Bone marrow (tissue), 2 donors: Measurements from ENCODE around the gene GRID1.

ENCODE experiments used
- DNase-seq, 2 donors: peaks; one replicate each; lab custom pipeline; 2025; lab: John Stamatoyannopoulos, UW

GRID1 gene

DNA sequence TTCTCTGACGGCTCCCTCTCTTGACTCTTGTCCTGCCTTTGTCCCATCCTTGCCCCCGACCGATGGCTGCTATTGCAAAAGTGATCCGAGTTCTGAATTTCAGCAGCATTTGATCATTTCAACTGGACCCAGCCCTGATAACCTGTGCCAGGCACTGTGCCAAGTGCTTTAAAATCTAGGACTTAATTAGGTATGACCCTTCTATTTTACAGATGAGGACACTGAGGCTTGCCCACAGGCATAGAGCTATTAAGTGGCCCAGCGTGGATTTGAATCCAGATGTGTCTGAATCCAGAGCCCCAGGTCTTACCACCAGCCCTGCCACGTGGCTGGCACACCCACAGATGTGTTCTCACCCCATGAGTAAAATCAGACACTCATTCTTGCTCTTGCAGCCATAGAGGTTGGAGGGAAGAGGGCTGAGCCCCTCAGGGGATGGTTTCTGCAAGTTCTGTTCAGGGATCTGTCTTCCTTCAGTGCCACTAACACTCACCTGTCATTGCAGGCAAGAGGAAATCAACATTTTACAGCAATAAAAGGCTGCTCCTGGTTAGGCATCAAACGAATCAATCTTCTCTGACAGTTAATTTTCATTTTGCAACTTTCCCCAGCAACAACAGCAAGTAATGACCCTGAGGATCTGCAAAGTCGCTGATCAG is 101.2 kb downstream of the GRID1 start:
- no peak for DNase-seq

DNA sequence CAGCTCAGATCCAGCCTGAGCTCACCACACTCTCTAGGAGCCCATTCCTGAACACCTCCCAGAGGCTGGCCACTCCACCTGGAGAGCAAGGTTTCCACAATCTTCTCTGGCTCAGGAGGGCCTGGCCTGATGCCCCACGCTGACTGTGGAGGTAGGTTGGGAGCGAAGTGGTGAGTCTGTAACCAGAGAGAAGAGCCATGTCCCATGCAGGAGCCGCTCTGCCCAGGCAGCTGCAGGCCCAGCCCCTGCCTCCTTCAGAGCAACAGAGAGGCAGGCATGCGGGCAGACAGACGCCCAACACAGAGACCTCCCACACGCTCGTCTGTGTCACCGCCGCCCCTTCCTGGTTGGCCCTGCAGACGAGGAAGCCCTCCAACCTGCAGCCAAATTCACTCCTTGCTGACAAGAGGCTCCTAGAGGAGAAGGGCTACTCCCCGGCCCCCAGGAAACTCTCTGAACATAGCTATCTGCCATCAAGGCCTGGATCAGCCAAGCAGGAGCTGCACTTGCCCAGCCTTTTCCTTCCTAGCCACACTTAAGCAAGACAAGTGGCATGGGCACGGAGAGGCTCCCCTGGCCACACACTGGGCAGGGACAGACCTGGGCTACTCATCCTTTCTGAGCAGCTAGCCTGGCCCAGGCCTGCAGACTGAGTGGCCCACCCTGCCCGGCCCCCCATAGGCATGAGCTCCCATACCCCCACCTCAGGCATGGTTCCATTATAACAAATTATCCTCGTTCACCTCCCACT is 101.9 kb downstream of the GRID1 start:
- no peak for DNase-seq

DNA sequence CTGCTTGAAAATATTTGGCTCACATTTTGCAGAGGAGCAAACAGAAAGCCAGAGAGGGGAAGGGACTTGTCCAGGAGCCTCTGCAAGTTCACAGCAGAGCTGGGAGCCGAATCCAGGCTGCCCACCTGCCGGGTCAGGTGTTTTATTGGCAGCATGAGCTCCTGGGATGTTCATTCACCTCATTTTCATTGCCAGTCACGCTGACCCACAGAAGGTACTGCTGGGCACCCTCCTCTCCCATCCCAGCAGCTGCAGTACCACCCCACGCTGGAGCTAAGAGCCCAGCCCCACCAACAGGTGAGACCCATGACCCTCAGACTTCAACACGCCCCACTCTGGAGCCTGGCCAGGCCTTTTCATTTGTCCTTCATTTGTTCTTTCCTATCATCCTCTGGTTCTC is 102.7 kb downstream of the GRID1 start:
- no peak for DNase-seq

DNA sequence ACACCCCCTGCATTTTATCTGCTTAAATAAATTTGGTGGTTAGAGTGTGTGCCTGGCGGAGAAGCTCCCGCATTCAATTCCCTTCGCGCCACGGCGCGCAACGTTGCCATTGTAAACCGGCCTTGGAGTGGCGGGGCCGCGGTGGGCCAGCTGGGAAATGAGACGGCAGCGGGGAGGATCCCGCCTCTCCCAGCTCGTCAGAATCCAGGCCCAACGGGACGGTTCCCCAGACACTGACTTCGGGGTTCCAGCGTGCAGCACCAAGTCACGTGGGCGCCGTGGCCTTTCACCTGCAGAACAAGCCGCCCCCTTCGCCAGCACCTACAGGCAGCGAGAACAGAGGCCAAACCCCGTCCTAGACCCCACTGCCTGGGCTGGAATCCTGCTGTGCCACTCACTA is 103.4 kb downstream of the GRID1 start:
- DNase-seq: no peak

DNA sequence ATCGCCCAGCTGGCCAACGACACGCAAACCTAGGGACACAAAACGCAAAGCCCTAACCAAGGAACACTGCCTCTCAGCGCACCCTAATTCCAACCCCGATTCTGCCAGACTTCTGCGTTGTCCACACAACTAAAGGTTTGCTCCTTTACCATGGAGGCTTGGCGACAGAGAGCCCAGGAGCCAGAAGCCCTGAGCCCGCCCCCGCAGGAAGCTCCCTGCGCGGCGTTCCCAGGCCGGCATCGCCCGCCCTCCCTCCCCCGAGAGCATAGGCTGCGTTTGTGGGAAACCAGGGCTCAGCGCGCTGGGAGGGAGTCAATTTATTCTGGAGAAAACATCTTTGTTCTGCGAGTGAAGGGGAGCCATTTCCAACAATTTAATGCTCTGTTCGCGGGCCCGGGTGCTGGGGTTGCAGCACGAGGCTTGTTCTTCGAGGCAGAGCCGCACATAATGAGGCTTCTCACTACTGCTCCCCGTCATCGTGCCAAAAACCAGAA is 103.9 kb downstream of the GRID1 start:
- no peak for DNase-seq

DNA sequence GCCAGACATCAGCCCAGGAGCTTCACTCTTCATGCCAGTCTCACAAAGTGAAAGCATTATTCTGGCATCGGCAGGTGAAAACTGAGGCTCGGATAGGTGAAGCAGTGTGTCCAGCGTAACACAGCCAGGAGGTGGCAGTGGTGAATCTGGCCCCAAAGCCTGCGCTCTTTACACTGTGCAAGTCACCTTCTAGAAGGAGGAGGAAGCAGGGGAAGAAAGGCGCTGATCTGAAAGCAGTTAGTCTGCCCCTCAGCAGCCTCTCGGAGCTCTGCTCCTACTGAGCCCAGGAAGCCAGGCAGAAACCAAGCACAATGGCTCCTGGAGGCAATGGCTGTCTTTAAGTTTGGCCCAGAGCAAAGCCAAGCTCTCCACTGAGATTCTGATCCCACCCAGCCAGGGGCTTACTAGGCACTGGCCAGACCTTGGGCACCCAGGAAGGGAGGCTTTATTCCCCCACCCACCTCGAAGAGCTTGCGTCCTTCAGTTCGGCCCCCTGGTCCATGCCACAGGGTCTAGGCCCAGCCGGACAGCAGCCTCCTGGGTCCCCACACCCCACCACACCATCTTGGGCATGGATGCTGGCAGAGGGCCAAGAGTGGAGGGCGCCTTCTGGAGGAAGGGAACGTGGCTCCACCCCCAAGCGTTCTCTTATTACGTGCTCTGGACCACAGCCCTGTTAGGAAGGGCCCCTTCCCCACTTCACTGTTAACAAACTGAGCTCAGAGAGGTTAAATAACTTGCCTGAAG is 104.5 kb downstream of the GRID1 start:
- no peak for DNase-seq

DNA sequence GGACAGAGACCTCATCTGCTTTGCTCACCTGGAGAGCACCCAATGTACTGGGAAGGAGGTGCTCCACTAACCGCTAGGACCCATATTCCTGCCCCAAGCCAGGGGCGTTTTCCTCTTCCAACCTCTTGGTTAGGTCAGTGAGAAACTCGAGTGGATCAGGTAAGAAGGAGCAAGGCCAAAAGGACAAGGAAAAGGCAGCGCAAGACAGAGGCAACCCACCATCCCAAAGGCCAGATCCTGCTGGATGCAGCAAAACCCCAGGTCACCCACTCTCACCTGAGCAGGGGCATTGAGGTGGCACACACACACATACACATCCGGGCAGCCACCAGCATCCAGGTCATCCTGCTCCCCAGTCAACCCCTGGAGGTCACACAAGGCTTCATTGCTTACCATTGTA is 105.1 kb downstream of the GRID1 start:
- DNase-seq: no peak

DNA sequence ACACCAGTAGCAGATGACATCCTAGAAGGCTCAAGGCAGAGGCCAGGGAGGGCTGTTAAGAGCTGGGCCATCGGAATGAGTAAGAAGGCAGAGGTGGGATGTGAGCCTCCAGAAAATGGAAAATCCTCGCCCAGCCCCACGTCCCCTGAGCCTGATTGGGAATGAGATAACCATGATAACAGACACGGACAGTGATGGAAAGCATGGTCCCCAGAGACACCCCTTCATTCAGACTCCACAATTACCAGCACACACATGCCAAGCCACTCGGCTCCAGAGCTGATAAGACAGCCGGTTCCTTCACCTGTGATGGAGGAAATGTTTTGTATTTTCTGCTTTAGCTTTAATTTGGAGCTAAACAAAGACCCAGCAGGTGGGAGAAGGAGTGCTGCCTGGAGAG is 106.0 kb downstream of the GRID1 start:
- no peak for DNase-seq

DNA sequence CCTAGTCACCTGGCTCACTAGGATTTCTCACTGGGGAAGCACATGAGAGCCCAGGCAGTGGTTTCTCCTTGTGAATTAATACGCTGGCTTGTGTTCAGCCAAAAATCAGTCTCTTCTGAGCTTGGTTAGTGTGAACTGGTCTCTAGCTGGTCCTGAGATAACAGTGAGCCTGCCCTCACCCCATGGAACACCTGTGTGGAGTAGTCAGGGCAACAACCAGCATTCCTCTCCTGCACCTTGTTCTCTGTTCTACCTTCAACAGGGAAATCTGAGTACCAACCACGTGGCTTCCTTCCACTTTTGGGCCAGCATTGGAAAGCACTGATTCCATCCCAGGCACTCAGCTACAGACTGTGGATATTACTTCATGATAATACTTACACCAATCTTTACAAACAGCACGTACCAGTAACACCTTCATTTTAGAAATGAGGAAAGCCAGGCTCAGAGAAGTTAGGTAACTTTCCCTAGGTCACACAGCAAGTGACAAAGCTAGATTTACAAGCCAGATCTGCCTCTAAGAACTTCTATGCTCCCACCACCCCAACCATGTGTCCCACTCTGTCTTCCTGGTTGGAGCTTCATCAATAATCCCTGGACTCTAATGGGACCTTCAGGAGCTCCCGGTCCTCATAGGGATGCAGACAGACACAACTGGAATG is 106.6 kb downstream of the GRID1 start:
- DNase-seq: no peak

DNA sequence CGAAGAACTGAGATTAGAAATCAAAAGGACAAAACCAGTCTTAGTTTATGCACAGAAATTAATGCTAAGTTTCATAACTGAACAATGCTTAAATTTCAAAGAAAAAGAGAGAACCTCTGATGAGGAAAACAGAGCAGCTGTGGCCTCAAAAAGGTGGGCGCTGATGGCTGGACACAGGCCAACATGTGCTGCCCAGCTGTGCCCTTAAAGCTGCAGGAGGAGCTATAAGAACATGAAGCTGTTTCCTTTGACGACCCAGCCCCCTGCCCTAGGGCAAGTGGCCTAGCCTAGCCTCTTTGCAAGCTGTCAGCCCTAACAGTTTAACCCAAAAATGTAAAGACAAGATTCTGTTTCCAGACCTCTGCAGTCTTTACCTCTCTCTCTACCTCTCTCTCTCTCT is 107.7 kb downstream of the GRID1 start:
- no peak for DNase-seq

DNA sequence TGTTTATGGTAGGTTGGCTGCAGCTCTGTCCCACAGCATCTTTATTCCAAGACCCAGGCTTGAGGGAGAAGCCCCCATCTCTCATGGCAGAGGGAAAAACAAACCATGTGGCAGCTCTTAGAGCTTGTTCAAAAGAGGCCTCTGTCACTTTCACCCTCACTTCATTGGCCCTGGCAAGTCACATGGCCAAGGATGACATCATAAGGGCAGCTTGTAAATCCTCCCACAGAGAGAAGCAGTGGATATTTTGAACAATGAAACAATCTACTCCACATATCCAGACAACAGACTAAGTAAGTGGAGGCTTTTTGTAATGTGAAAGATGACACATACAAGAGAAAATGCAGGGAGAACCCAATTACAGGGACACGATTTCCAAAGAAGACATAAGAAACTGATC is 108.1 kb downstream of the GRID1 start:
- no peak for DNase-seq

DNA sequence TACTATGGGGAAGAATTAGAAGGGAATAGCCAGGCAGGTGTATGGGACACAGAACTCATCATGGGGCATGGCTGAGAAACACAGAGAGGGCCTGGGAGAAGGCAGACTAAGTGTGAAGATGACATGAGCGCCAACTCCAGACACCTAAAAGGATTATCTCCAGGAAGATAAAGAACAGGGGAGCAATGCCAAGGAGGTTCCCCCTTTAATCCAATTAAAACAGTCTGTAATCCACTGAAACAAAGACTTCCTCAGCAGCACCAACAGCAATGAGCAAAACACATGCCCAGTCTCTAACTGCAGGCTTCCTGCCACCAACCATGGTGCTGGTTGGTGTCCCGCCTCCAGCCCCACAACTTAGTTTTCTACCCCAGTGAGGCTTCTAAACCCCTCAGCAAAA is 108.9 kb downstream of the GRID1 start:
- DNase-seq: no peak

DNA sequence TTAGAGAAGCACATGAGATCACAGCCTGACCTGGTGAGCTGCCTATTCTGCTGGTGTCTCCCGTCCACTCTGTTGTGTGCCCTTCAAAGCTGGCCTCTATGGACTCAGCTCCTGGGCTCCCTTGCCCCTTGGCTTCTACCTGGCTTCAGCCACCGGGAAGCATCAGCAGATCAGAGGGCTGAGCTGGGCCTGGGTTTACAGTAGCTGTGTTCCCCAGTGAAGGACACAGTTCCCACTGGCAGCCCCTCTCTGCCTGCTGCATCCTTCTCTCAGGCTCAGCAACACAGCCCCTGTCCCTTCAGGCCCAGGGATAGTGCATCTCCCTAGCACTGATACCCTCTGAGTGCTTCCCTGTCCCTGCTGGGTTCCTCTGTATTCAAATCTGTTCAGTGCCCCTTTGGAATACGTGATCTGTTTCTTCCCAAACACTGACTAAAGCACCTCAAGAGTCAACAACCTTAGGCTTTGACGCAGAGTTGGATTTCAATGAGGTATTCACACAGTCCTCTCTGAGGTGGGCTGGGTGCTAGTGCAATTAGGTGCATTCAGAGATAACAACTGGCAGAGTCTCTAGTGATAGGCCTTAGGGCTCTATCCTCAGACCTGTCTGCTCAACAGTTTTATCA is 109.8 kb downstream of the GRID1 start:
- no peak for DNase-seq

DNA sequence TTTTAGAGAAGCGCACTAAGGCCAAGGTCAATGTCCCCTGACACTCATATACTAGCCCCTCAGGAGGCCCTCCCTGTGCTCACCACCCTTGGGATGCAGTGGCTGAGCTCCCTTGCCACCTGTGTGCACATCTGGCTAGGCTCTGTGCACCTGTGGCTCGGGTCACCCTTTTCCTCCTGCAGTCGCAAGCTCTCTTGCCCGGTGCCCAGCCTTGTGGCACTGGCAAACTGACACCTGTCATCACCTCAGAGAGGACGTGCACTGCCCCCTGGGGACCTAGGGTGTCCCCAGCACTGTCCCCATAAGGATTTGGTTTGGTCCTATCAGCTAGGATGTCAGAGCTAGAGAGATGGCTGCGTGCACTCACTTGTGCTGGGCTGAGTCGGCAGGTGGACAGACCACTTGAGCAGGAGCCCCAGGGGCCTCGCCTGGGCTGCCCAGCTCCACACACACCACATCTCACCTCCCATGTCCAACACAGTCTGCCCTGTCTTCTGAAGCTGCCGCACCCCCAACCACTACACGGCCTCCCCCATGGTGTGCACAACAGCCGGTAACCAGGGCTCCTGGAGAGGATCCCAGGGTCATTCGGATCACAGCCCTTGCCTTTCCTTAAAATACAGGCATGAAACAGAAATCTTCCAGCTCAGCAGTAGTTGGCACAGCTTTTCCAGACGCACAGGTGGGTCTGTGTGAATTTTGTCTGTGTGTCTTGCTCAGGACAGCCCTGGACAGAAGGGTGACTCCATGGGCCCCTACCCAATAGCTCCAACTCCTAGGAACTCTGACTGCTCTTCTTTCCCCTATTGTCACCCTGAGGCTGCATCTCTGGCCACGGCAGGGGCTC is 111.0 kb downstream of the GRID1 start:
- no peak for DNase-seq

DNA sequence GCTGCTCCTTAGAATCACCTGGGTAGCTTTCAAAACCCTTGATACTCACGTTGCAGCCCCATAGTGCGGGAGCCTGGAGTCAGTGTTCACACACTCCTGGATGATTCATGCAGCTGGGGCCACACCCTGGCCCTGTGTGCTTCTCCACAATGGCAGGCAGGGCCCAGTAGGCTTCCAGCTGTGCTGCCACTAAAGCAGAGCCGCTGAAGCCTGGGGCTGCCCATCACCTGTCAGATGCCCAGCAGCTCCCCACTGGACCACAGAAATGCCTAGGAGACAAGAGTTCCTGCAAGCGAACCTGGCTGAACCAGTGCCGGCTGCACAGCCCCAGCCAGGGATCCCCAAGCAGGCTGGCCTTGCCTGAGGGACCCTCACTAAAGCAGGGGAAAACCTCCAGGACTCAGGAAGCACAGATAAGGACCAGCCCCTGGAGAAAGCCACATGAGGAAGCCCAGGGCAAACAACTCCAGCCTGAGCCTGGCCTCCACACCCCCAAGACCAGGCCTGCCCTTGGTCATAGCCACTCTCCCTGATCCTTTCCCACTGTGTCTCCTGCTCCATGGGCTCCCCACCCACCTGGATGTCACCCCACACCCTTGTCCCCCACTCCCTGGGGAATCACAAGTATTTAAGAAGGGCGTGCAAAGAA is 111.9 kb downstream of the GRID1 start:
- no peak for DNase-seq

DNA sequence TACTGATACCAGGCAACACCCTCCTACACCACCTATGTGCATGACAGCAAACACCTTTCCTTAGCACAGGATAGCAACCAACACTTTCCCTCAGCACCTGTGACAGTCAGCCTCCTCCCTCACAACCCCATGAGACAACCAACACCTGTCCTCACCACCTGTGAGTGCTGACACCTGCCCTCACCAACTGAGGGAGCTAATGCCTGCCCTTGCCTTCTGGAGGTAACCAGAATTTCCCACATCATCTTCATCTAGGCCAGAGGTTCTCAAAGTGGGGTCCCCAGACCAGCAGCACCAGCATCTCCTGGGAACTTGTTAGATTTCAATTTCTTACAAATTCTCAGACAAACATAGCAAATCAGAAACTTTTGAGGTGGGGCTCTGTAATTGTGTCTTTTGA is 112.5 kb downstream of the GRID1 start:
- no peak for DNase-seq

DNA sequence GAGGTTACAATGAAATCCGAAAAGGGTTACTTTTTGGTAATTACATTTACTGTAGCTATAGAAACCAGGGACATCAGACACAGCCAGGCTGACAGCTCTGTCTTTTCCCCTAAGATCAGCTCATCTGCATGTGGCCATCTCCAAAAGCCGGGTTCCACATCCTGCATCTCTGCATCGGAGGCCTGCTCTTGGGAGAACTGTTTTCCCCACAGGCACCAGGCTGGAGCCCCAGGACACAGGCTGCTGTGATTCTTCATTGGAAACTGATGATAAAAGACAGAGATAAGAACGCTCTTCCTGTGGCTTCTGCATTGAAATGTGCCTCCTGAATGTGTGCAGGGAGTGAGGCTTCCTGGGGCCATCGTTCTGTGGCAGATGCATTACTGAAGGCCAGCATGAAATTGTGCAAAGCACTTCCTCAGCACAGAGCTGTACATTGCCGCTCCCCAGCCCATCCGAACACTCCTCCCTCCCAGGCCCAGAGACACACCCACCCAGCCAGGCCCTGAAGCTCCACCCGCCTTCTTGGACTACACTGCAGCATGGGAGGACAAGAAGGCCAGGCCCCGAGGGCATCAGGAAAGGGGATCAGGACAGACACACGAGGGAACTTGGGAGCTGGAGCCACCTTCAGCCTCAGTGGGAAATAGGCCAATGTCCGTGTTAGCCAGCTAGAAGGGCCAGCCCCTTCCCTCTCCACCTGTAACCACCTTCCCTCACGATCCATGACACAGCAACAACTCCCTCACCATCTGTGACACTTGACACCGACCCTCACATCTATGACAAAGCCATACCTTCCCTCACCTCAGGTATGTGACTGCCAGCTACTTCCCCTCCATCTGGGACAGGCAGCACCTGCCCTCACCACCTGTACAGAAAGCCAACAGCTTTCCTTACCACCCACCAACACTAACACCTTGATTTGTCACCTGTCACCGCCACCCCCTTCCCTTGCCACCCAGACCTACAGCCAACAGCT is 113.2 kb downstream of the GRID1 start:
- no peak for DNase-seq

DNA sequence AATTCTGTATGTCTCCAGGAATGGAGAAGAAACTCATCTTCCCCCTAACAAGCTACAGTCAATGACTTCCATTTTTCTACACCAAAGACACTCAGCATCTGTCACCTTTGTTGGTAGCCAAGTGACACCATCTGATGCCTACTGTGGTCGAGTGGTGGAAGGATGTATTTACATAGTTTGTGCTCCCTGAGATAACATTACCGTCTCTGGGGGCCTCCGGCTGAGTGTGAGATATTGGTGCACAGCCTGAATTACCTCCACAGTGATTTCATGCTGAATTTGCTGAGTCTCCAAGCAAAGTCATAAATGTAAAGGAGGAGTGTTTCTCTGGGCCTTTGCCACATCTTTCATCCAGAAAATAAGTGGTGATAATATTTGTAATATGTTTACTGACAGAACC is 114.0 kb downstream of the GRID1 start:
- no peak for DNase-seq

DNA sequence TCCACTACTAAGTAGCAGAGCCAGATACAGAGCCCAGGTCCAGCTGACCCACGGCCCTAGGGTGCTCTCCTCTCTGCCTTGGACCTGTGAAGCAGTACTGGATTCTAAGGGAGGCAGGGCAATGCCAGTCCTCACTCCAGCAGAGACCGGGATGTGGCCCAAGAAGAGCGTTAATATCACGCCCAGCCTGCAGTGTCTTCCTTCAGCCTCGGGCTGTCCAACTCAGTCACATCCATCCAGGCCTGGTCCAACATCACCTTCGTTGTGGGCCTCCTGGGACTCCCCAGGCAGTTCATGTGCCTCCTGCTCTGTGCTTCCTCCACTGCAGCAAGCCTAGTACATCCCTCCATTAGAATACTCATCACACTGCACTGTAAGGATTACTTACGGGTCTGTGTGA is 114.5 kb downstream of the GRID1 start:
- DNase-seq: no peak
